Rectal smooth muscle tissue (tissue), 1 donor: Measurements from ENCODE around the gene GPC5.
"Not testable (repeated sequence)": the region's sequence is repeated elsewhere in the genome, so short reads cannot be mapped to it uniquely, and the experiment has no call there.

ENCODE experiments used
- H3K27ac ChIP-seq: one replicate; pipeline ENCODE4 v1.7.0; 2013; ENCODE audit warnings: low read depth, low read length, inconsistent platforms
- H3K27me3 ChIP-seq: one replicate; pipeline ENCODE4 v1.7.0; 2013; ENCODE audit warnings: low read length; ENCODE audit not compliant: control insufficient read depth, insufficient read depth
- H3K36me3 ChIP-seq: one replicate; pipeline ENCODE4 v1.7.0; 2013; ENCODE audit warnings: low read length; ENCODE audit not compliant: control insufficient read depth, insufficient read depth
- H3K4me1 ChIP-seq: one replicate; pipeline ENCODE4 v1.7.0; 2013; ENCODE audit warnings: low read length; ENCODE audit not compliant: control insufficient read depth, insufficient read depth
- H3K4me3 ChIP-seq: one replicate; pipeline ENCODE4 v1.7.0; 2013; ENCODE audit warnings: low read length
- H3K9ac ChIP-seq: one replicate; pipeline ENCODE4 v1.7.0; 2013; ENCODE audit warnings: low read length

Gene GPC5

DNA sequence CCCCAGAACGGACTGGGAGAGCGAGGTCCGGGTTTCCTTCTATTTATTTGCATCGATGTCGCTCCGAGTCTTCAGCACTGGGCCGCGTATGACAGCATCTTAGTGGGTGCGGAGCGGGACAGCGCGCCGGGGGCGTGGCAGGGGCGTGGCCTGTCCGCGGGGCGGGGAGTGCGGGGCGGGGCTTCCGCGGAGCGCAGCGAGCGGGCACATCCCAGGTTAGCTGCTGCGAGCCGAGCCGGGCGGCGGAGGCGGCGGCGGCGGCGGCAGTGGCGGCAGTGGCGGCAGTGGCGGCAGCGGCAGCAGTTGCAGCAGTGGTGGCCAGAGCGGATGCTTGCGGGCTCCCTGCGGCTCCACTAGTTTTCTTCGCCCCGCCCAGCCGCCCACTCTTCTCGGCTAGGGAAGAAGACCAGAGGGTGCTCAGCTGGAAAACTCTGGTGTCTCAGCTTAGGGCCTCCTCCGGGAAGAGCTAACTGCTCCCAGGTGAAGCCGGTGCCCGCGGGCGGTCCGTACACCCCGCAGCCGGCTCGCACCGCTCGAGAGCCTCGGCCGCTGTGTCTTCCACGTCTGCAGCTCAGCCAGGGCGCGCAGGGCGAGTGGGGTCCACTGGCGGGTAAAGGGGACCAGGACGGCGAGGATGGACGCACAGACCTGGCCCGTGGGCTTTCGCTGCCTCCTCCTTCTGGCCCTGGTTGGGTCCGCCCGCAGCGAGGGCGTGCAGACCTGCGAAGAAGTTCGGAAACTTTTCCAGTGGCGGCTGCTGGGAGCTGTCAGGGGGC, at the start of gene GPC5:
GPC5 (plus strand) TSS at position 209 of the 776 bp plus-strand sequence.
- H3K27me3 ChIP-seq, result peaks cover 14% of the 10 kb centered on the region
- peak within 1 kb of the TSS; percentile 67 for H3K4me3 ChIP-seq
- no peak within 1 kb of the TSS for H3K27ac ChIP-seq

GRCh38 chr13:91348906-91349435, 49.5 kb upstream of the GPC5 start:
- Histone ChIP-seq H3K4me1 (no peaks in the 10 kb centered on the region), H3K4me3 (peak overlapping the region; percentile 70), H3K36me3 (no peaks in the 10 kb centered on the region), H3K27me3 (no peaks in the 10 kb centered on the region), H3K9ac (no peak overlapping the region), H3K27ac (peak overlapping the region; percentile 87)

More for the DNA sequence above, at the start of gene GPC5:
- no peak within 1 kb of the TSS for H3K9ac ChIP-seq
- H3K36me3 ChIP-seq, result no peaks in the 10 kb centered on the region
- H3K4me1 ChIP-seq, result no peaks in the 10 kb centered on the region

GRCh38 chr13:91349992-91350911, 48.2 kb upstream of the GPC5 start:
- H3K9ac ChIP-seq, result no peak overlapping the region
- H3K4me1 ChIP-seq, result no peaks in the 10 kb centered on the region
- H3K36me3 ChIP-seq, result no peaks in the 10 kb centered on the region
- no peaks in the 10 kb centered on the region for H3K27me3 ChIP-seq
- no peak overlapping the region for H3K27ac ChIP-seq
- no peak overlapping the region for H3K4me3 ChIP-seq

DNA sequence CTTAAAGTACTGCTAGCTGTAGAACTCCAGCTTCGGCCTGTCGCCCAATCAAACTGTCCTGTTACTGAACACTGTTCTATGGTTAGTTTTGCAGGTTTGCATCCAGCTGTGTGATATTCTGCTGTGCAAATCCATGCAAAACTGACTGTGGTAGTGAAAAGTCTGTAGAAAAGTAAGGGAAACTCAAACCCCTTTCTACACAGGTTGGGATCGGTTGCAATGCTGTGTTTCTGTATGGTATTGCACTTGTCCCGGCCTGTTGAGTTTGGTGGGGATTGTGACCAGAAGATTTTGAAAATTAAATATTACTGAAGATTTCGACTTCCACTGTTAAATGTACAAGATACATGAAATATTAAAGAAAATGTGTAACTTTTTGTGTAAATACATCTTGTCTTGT, 47.3 kb upstream of the GPC5 start:
- H3K9ac ChIP-seq, result no peak overlapping the region
- H3K36me3 ChIP-seq, result no peaks in the 10 kb centered on the region

DNA sequence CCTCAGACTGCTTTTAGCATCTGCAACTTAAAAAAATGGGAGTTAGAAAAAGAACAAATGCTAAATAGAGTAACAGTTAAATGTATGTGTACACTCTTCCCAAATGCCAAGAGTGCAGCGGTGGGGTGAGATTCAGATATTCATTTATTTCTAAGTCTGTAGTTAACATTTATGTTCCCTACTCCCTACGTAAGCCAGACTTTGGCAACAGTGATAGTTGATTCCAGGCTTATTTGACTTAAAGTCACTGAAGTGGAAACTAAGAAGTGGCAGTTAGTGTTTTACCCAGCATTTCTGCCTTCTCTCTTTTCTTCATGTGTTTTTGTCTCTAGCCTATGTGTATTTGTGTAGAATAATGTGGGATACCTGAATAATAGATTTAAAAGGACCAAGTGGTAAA, 46.4 kb upstream of the GPC5 start:
- H3K4me1 ChIP-seq, result no peaks in the 10 kb centered on the region
- no peaks in the 10 kb centered on the region for H3K36me3 ChIP-seq
- H3K9ac ChIP-seq, result no peak overlapping the region
- H3K27ac ChIP-seq, result no peak overlapping the region
- no peaks in the 10 kb centered on the region for H3K27me3 ChIP-seq
- no peak overlapping the region for H3K4me3 ChIP-seq

More for the DNA sequence above, 47.3 kb upstream of the GPC5 start:
- no peaks in the 10 kb centered on the region for H3K27me3 ChIP-seq
- H3K4me3 ChIP-seq, result no peak overlapping the region
- no peak overlapping the region for H3K27ac ChIP-seq
- no peaks in the 10 kb centered on the region for H3K4me1 ChIP-seq

DNA sequence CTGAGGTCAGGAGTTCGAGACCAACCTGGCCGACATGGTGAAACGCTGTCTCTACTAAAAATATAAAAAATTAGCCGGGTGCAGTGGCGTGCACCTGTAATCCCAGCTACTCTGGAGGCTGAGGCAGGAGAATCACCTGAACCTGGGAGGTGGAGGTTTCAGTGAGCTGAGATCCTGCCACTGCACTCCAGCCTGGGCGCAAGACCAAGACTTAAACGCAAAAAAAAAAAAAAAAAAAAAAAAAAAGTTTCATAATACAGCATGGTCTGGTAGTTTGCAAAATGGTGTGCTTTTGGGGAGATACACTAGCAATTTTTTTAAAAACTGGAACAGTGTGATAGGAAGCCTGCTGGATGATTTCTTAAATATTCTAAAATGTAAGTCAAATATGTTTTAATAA, 45.5 kb upstream of the GPC5 start:
- not testable (repeated sequence) for H3K27me3 ChIP-seq, H3K27ac ChIP-seq, H3K36me3 ChIP-seq, H3K4me1 ChIP-seq, H3K4me3 ChIP-seq, H3K9ac ChIP-seq

DNA sequence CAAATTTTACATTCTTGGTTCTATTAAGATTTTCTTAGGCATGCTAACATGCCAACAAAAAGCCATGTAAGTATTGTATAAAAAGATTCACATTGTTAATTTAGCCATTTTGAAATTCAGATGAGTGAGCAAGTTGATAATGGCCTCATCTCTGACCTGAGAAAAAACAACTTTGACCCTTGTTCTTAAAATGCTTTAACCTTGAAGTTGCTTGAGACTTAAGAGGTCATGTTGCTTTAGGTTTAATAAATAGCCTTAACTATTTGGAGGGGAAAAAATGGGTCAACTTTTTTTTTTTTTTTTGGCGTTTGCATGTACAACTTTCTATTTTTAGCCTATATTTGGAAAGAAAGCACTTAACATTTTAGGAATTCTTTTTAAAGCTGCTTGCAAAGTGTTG, 44.9 kb upstream of the GPC5 start:
- Histone ChIP-seq H3K27ac (no peak overlapping the region), H3K4me3 (no peak overlapping the region), H3K4me1 (no peaks in the 10 kb centered on the region), H3K27me3 (no peaks in the 10 kb centered on the region), H3K36me3 (no peaks in the 10 kb centered on the region), H3K9ac (no peak overlapping the region)

DNA sequence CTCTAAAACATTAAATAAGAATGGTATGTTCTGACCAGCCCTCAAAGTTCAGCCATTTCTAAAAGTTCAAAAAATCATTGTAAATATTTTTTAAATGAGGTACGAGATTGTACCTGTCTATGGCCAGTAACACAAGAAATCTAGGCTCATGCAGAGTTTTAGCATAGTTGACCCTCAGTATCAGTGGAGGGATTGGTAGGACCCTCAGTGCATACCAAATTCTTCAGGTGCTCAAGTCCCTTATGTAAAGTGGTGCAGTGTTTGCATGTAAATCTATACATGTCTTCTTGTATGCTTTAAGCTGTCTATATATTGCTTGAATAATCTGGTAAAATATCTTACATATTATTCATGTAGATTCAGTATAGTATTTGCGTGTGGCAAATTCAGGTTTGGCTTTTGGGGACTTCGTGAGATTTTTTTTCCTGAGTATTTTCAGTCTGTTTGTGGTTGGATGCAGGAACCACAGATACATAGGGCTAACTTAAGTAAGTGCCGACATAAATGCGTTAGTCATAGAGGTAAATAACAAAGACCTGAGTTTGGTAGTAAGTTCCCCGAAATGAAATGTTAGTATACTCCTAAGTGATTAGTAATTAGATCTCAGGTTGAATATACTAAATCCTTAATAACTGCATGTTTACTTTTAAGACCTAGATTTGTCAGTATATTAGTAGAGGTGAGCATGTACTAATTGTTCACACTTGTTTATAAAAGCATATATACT, 43.2 kb upstream of the GPC5 start:
- Histone ChIP-seq H3K36me3 (no peaks in the 10 kb centered on the region), H3K27ac (no peak overlapping the region), H3K27me3 (no peaks in the 10 kb centered on the region), H3K4me1 (no peaks in the 10 kb centered on the region), H3K9ac (no peak overlapping the region), H3K4me3 (no peak overlapping the region)

- Histone ChIP-seq H3K36me3 (no peaks in the 10 kb centered on the region), H3K27me3 (no peaks in the 10 kb centered on the region), H3K4me3 (no peak overlapping the region), H3K9ac (no peak overlapping the region), H3K27ac (no peak overlapping the region), H3K4me1 (no peaks in the 10 kb centered on the region)
These were observed 42.4 kb upstream of the GPC5 start for GRCh38 chr13:91355826-91356710.

DNA sequence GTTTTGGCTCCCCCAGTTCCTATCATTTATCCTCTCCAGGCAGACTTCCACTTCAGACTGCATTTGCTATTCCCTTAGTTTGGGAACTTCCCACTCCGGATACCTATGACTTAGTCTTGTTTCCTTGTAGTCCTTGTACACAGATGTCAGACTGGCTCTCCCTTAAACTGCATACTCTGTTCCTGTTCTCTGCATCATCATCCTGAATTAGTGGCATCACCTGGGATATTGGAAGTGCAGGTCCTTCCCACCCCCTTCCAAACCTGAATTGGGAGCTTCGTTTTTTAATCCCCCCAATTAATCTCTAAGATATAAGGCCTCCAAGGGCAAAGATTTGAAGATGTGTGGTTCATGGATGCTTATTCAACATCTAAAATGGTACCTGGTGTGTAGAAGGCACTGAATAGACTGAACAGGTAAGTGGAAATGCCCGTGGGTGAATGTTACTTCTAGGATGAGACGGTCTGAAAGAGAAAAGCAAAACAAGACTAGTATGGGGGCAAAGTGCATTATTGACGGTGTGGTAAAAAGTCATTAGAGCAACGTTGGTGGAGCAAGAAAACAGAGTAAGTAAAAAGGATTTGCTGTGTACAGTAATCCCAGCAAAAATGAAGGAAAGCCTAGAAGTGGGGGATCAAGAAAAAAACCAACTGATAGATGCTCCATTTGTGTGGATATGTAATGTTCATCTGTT, 41.4 kb upstream of the GPC5 start:
- no peaks in the 10 kb centered on the region for H3K36me3 ChIP-seq
- no peak overlapping the region for H3K4me3 ChIP-seq
- no peak overlapping the region for H3K9ac ChIP-seq
- no peak overlapping the region for H3K27ac ChIP-seq
- no peaks in the 10 kb centered on the region for H3K4me1 ChIP-seq
- H3K27me3 ChIP-seq, result no peaks in the 10 kb centered on the region
